ENCODE data around the gene SP8. TPM values are rescaled to one million over a fixed set of nuclear protein-coding genes. Genes with fewer than 3 reads are reported as not detected.

Gene SP8
- total and polyA plus RNA-seq, 9 of the 15 experiments (the other 6 are each of a cell fraction or from before 2014, with no cell fraction given): 0.04 to 1.2 (median 0.19) TPM

DNA sequence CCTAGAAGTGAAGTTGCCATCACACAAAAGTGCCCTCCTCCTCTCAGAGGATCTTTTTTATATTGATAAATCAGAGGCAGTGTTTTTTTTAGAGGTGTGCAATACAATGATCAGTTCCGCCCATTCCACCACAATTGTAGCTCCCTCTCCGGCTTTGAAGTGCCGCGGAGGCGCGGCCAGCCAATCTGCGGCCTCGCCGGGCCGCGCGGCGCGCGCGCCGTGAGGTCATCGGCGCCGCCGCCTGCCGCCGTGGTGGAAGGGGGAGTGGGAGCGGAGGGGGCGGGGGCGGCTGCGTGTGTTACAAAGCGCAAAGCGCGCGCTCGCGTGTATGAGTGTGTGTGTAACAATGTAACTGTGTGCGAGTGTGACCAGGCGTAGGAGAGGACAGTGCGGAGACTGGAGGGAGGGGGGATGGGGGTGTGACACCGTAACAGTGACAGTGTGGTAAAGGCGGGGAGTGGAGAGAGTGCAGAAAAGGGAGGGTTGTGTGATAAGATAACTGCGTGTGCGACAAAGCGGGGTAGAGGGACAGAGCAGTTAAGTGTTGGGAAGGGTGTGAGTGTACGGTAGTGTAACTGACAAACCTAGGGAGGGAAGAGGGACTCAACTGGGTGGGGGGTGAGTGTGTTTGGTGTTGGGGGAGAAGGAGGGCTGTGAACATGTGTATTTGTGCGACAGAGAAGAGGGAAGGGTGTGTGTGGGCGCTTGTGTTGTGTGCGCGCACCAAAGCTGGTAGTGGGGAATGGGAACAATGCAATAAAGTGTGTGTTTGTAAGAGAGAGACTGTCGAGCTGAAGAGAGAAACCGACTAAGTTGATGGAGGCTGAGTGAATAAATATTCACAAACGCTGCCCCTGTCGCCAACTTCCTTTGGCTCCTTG is at the start of gene SP8 (continued):
- TF ChIP-seq NR2F6 (CRISPR knock-in tag; IDR thresholded peaks at IDR 0.05) (no peak), TRIM24 (IDR thresholded peaks at IDR 0.05) (peak; percentile 28 to 65; a peak in 2 of 4 replicates), ZKSCAN1 (IDR thresholded peaks at IDR 0.05; ENCODE audit: low read depth, low read length) (no peak), MXD1 (CRISPR knock-in tag; IDR thresholded peaks at IDR 0.05; ENCODE audit: borderline replicate concordance, poor library complexity, severe bottlenecking) (no peak), ZNF175 (CRISPR knock-in tag; IDR thresholded peaks at IDR 0.05; ENCODE audit: low read depth) (no peak), RUNX1 (IDR thresholded peaks at IDR 0.05; ENCODE audit: low read depth) (no peak), MTA2 (IDR thresholded peaks at IDR 0.05; ENCODE audit: low read depth) (peak; percentile 43), SAFB2 (IDR thresholded peaks at IDR 0.05; ENCODE audit: borderline replicate concordance, low read depth, low read length, severe bottlenecking) (no peak), RFX7 (CRISPR knock-in tag; IDR thresholded peaks at IDR 0.05) (no peak), REST (IDR thresholded peaks at IDR 0.05; ENCODE audit: borderline replicate concordance) (no peak), REST (CRISPR knock-in tag; IDR thresholded peaks at IDR 0.05; ENCODE audit: low read depth) (no peak), POLR2G (IDR thresholded peaks at IDR 0.05; ENCODE audit: low read depth, low read length) (peak; percentile 69), TEAD4 (IDR thresholded peaks at IDR 0.05; ENCODE audit: low read length) (no peak), TEAD4 (CRISPR knock-in tag; IDR thresholded peaks at IDR 0.05; ENCODE audit: borderline replicate concordance) (no peak), ZNF324 (CRISPR knock-in tag; IDR thresholded peaks at IDR 0.05) (no peak), ZNF444 (CRISPR knock-in tag; IDR thresholded peaks at IDR 0.05) (no peak), TEAD1 (CRISPR knock-in tag; IDR thresholded peaks at IDR 0.05) (no peak)
- TF ChIP-seq, protein P1, sequence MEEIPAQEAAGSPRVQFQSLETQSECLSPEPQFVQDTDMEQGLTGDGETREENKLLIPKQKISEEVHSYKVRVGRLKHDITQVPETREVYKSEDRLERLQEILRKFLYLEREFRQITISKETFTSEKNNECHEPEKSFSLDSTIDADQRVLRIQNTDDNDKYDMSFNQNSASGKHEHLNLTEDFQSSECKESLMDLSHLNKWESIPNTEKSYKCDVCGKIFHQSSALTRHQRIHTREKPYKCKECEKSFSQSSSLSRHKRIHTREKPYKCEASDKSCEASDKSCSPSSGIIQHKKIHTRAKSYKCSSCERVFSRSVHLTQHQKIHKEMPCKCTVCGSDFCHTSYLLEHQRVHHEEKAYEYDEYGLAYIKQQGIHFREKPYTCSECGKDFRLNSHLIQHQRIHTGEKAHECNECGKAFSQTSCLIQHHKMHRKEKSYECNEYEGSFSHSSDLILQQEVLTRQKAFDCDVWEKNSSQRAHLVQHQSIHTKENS (CRISPR knock-in tag; IDR thresholded peaks at IDR 0.05): no peak
